ENCODE measurements around the gene USP21. TPM values are rescaled to one million over a fixed set of nuclear protein-coding genes. Genes with fewer than 3 reads are reported as not detected.

USP21 gene
- total RNA-seq, 4 donors from 2014 or later = 10.0 to 27.6 (median 14.7) TPM

DNA sequence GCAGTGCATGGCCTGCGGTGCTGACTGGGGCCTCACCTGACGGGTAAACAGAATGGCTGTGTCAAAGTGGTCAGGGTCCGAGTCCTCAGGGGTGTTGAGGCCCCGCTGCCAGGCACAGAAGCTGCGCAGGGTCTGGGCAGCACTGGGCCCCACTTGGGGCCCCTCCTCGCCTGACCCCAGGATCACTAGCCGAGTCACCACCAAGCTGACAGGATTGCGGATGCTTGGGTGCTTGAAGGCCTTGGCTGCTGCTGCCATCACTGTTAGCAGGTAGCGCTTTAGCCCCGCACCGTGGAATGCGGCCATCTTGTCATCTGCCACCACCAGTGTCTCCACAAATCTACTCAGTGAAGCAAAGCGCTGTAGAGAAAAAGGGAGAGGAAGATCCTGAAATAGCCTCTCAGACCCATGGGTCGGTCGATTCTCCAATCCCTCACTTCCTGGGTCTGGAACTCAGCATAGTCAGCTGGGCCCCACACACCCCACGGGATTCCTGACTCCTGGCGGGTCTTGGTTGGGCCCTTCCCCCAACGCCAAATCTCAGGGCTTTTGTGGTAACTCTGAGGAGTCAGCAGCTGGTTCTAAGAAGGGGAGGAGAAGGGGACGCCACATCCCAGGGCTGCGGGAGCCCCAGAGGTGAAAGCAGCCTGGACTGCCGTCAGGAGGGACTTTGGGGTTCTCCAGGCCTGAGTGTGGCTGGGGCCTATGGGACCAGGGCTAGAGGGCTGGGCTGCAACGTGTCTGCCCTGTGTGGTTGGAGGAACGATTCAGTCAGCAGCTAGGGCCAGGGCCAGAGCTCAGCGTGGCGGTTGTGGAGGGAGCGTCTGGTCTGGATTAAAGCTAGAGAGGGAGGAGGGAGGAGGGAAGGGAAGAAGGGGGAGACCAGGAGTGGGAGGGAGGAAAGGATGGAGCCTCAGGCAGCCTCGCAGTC, 37.5 kb downstream of the USP21 start:
- 19 to 27% methylated on average over 3 to 7 of the region's 27 CpGs for WGBS, 2 donors (ENCODE audit: low coverage in 1 of 2)
- TF ChIP-seq POLR2AphosphoS5 (IDR thresholded peaks at IDR 0.05) (no peak), EP300 (IDR thresholded peaks at IDR 0.05) (no peak), POLR2A (IDR thresholded peaks at IDR 0.05) (no peak)
- TF ChIP-seq, protein P1, sequence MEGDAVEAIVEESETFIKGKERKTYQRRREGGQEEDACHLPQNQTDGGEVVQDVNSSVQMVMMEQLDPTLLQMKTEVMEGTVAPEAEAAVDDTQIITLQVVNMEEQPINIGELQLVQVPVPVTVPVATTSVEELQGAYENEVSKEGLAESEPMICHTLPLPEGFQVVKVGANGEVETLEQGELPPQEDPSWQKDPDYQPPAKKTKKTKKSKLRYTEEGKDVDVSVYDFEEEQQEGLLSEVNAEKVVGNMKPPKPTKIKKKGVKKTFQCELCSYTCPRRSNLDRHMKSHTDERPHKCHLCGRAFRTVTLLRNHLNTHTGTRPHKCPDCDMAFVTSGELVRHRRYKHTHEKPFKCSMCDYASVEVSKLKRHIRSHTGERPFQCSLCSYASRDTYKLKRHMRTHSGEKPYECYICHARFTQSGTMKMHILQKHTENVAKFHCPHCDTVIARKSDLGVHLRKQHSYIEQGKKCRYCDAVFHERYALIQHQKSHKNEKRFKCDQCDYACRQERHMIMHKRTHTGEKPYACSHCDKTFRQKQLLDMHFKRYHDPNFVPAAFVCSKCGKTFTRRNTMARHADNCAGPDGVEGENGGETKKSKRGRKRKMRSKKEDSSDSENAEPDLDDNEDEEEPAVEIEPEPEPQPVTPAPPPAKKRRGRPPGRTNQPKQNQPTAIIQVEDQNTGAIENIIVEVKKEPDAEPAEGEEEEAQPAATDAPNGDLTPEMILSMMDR (IDR thresholded peaks at IDR 0.05) = no peak
- Histone ChIP-seq H3K4me3 (peak overlapping the region in 1 of 2 donors; percentile 50), H3K4me1 (peaks cover 0 to 95% (median 46%) of the 10 kb centered on the region in 3 donors), H3K27me3 (no peaks in the 10 kb centered on the region), H3K27ac (peak overlapping the region in 3 of 4 donors; percentile 94 to 96 (median 96)), H3K36me3 (peaks cover 0 to 8% of the 10 kb centered on the region in 2 donors), H3K9me3 (no peaks in the 10 kb centered on the region)
- no peak for ATAC-seq

DNA sequence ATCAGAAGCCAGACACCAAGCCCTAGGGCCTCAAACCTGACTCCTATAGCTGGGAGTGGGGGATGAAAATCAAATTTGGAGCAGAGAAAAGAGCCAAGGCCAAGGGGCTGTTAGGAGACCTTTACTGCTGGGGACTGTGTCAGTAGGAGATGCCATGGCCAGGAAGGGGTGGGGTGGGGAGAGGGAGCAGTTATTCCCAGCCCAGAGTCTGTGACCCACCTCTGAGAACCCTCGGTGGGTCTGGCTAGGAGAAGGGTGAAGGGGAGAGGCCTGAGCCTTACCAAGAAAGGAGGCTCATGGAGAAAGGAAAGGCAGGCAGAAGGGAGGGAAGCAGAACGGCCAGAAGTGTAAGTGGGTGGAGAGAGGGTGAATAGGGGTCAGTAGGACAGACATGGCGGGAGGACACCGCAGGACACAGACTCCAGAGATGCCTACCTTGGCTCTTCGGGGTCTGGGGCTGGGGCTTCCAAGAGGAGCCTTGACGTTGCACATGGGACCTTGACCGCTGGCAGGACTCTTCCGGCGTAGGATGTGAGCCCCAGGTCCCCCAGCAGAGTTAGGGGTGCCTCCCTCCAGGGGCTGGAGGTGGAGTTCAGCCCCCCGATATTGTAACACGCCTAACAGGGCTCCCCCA, 38.4 kb downstream of the USP21 start:
- WGBS, 2 donors (ENCODE audit: low coverage in 1 of 2) = 41 to 43% methylated on average over 4 to 5 of the region's 11 CpGs
- TF ChIP-seq, protein P1 (IDR thresholded peaks at IDR 0.05) = no peak
- no peak for TF ChIP-seq EP300 (IDR thresholded peaks at IDR 0.05)
- TF ChIP-seq POLR2A (IDR thresholded peaks at IDR 0.05) = no peak
- TF ChIP-seq POLR2AphosphoS5 (IDR thresholded peaks at IDR 0.05) = no peak
- no peak for ATAC-seq
- Histone ChIP-seq H3K9me3 (no peaks in the 10 kb centered on the region), H3K4me3 (peak overlapping the region in 1 of 2 donors; percentile 50), H3K36me3 (peaks cover 0 to 3% of the 10 kb centered on the region in 2 donors), H3K27ac (peak overlapping the region in 3 of 4 donors; percentile 94 to 96 (median 96)), H3K4me1 (peaks cover 0 to 91% (median 46%) of the 10 kb centered on the region in 3 donors), H3K27me3 (no peaks in the 10 kb centered on the region)

DNA sequence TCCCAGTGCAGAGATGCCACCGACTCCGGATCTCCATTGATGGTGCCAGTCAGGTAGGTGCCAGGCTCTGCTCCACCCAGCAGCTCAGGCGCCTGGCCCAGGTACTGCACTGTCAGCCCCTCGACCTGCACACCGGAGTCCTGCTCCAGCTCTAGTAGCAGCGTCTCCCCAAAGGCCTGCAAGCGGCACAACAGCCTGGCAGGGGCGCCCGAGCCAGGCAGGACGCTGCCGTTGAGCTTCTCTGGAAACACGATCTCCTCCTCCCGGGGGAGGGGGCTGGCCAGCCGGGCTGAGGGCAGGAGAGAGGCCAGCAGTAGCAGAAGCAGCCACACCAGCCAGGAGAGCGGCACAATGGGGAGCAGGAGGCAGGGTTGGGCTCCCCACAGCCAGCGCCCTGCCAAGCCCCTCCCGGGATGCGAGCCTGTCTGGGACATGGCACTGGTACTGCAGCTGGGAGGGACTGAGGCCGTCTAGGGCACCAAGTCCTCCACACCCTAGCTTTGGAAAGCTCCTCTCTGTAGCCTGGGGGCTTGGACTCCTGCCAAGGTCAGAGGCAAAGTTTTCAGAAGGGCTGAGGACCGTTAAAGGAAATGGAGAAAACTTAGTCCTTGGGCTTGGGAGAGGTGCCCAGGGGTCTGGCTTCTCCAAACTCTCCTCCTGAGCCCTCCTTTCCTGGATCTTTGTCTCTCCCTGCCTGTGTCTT, 39.0 kb downstream of the USP21 start:
- no peak for ATAC-seq
- TF ChIP-seq EP300 (IDR thresholded peaks at IDR 0.05) (no peak), POLR2A (IDR thresholded peaks at IDR 0.05) (no peak), POLR2AphosphoS5 (IDR thresholded peaks at IDR 0.05) (no peak)
- TF ChIP-seq, protein P1 (IDR thresholded peaks at IDR 0.05) = no peak
- no peaks in the 10 kb centered on the region for H3K27me3 ChIP-seq
- peak overlapping the region; percentile 2 to 96 (median 95) for H3K27ac ChIP-seq
- H3K4me3 ChIP-seq = peak overlapping the region; percentile 0 to 50
- no CpG with 5 or more reads among the region's 20 CpGs for WGBS, 2 donors (ENCODE audit: low coverage in 1 of 2)
- no peaks in the 10 kb centered on the region for H3K9me3 ChIP-seq
- H3K4me1 ChIP-seq = peaks cover 0 to 91% (median 46%) of the 10 kb centered on the region in 3 donors
- H3K36me3 ChIP-seq = peaks cover 0 to 4% of the 10 kb centered on the region in 2 donors

DNA sequence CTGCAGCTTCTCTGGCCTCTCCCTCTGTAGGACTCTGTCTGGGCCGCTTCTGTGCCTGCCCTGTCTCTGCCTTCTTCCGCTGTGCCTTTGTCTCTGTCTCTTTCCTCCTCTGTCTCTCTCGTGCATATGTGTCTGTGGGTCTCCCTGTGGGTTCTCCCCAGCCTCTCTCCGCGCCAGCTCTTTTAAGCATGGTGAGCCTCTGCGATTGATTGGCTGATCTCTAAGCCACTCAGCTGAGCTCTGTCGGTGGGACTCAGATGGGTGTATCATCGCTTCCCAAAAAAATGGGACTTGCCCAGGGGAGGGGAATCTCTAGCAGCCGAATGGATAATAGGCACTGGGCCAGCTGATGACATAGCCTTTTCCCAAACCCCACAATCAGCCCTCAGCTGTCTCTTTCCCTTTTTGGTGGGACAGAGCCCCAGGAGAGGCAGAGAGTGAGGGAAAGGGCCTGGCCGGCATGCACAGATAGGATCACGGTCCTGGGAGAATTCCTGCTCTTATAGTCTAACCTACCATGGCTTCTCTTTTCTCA, 39.7 kb downstream of the USP21 start, which contains the start of gene ADAMTS4:
Gene ADAMTS4 (minus strand): TSS at position 158 of the 535 bp plus-strand sequence. CDS start 427 bp downstream, outside the sequence.
- Histone ChIP-seq H3K4me1 (peaks cover 0 to 91% (median 49%) of the 10 kb centered on the region in 3 donors), H3K9me3 (no peaks in the 10 kb centered on the region), H3K27me3 (no peaks in the 10 kb centered on the region), H3K27ac (peak within 1 kb of the TSS; percentile 2 to 96 (median 95)), H3K4me3 (peak within 1 kb of the TSS; percentile 0 to 50), H3K36me3 (peaks cover 0 to 10% of the 10 kb centered on the region in 2 donors)
- no peak for TF ChIP-seq EP300 (IDR thresholded peaks at IDR 0.05)
- TF ChIP-seq POLR2A (IDR thresholded peaks at IDR 0.05) = peak; percentile 24 to 36
- TF ChIP-seq, protein P1 (IDR thresholded peaks at IDR 0.05) = no peak
- peak; percentile 68 for TF ChIP-seq POLR2AphosphoS5 (IDR thresholded peaks at IDR 0.05)
- ATAC-seq = peak; percentile 31
- WGBS, 2 donors (ENCODE audit: low coverage in 1 of 2) = 28% methylated on average over 9 of the region's 11 CpGs; no CpG with 5 or more reads in 1 of the 2 donors
